A673 (cell line): Measurements from ENCODE around the gene NRP2. TPM values are rescaled to one million over a fixed set of nuclear protein-coding genes. Genes with fewer than 3 reads are reported as not detected.

Source experiments
- BruUV-seq: library from RNA; stranded (reverse); fragments of 400-500 nt; replicated peaks from 2 replicates; lab custom pipeline; 2021; lab: Mats Ljungman, UMichigan
- CTCF ChIA-PET: fragments of 300-600 bp; sonication (Branson Sonifier 250); formaldehyde crosslinking; loops from one replicate; lab custom pipeline; 2022; ENCODE audit warnings: antibody characterized with exemption; lab: Charles Lee
- POLR2A ChIA-PET: fragments of 300-600 bp; sonication (Branson Sonifier 250); formaldehyde crosslinking; loops from one replicate; lab custom pipeline; 2022; ENCODE audit warnings: antibody characterized with exemption; ENCODE audit not compliant: low non-redundant PET; lab: Charles Lee
- DNase-seq: peaks from one replicate; pipeline ENCODE4 v3.0.0-alpha.2; 2015; ENCODE audit warnings: low spot score
- H3K27ac ChIP-seq: fragments of 200-600 bp; sonication (generic); 2 replicates; pipeline ENCODE4 v1.5.1; 2016; ENCODE audit warnings: mixed run types, low read depth, mild to moderate bottlenecking, mixed read lengths, antibody characterized with exemption, low read length; ENCODE audit not compliant: poor library complexity, severe bottlenecking
- H3K27me3 ChIP-seq: fragments of 200-600 bp; sonication (generic); replicated peaks from 2 replicates; pipeline ENCODE4 v1.6.1; 2017; ENCODE audit warnings: mixed run types, low read depth, mild to moderate bottlenecking, mixed read lengths, antibody characterized with exemption, low read length; ENCODE audit not compliant: insufficient read depth, poor library complexity
- H3K36me3 ChIP-seq: fragments of 200-600 bp; sonication (generic); 2 replicates; pipeline ENCODE4 v1.6.1; 2016; ENCODE audit warnings: mixed run types, mild to moderate bottlenecking, mixed read lengths, antibody characterized with exemption, low read length; ENCODE audit not compliant: insufficient read depth, poor library complexity, severe bottlenecking
- H3K4me1 ChIP-seq: fragments of 200-600 bp; sonication (generic); 2 replicates; pipeline ENCODE4 v1.6.1; 2017; ENCODE audit warnings: mixed run types, mild to moderate bottlenecking, mixed read lengths, antibody characterized with exemption, low read length; ENCODE audit not compliant: insufficient read depth, poor library complexity, severe bottlenecking
- H3K4me3 ChIP-seq: fragments of 200-600 bp; sonication (generic); 2 replicates; pipeline ENCODE4 v1.5.1; 2016; ENCODE audit warnings: low read depth, mixed run types, mild to moderate bottlenecking, mixed read lengths, low read length; ENCODE audit not compliant: poor library complexity, severe bottlenecking
- H3K9me3 ChIP-seq: fragments of 200-600 bp; sonication (generic); 2 replicates; pipeline ENCODE4 v1.6.1; 2016; ENCODE audit warnings: mixed run types, low read depth, mild to moderate bottlenecking, mixed read lengths, antibody characterized with exemption, low read length; ENCODE audit not compliant: poor library complexity, severe bottlenecking
- CTCF ChIP-seq: fragments of 300-800, 200-600 bp; sonication (generic); conservative IDR thresholded peaks from 2 replicates; pipeline ENCODE4 v1.5.1; 2017; ENCODE audit warnings: low read depth, mild to moderate bottlenecking, antibody characterized with exemption, low read length, moderate library complexity, mixed read lengths
- EZH2 ChIP-seq: fragments of 200-600 bp; sonication (generic); IDR thresholded peaks from 2 replicates; pipeline ENCODE4 v1.6.1; 2017; ENCODE audit warnings: borderline replicate concordance, low read depth, mild to moderate bottlenecking, mixed read lengths, antibody characterized with exemption, low read length; ENCODE audit not compliant: poor library complexity, severe bottlenecking
- intact Hi-C: fragments of 100-400 bp; cut with micrococcal nuclease; formaldehyde crosslinking; loops from one replicate; pipeline ENCODE4 v1.10.0; 2022; ENCODE audit not compliant: unreplicated experiment
- total RNA-seq: library from RNA; stranded (reverse); gene quantifications from 2 replicates; pipeline ENCODE4 v1.2.3, GENCODE V29; 2021

Gene NRP2
- total RNA-seq, 1 experiment from 2014 or later, result 4.0 TPM

GRCh38 chr2:205703471-205704126, 21.3 kb downstream of the NRP2 start:
- Histone ChIP-seq H3K27me3 (no peaks in the 10 kb centered on the region), H3K4me1 (peaks cover 4% of the 10 kb centered on the region), H3K9me3 (no peaks in the 10 kb centered on the region), H3K4me3 (no peak overlapping the region), H3K27ac (no peak overlapping the region), H3K36me3 (no peaks in the 10 kb centered on the region)
- TF ChIP-seq EZH2, result no peak
- no peak for TF ChIP-seq CTCF
- no peak for DNase-seq
- intact Hi-C loops, result no loop called here
- CTCF ChIA-PET, result interaction anchor here (0.6 kb wide), 1 partner anchor 33 kb away, joined by 3 read pairs; no protein-coding TSS in a partner anchor
- BruUV-seq, result no TSS peak
- POLR2A ChIA-PET, result no interaction called here

GRCh38 chr2:205704127-205704741, 21.9 kb downstream of the NRP2 start:
- no peak for TF ChIP-seq EZH2
- no peak for TF ChIP-seq CTCF
- intact Hi-C loops, result no loop called here
- ChIA-PET POLR2A (no interaction called here), CTCF (interaction anchor here (0.6 kb wide), 1 partner anchor 32 kb away, joined by 3 read pairs; no protein-coding TSS in a partner anchor)
- Histone ChIP-seq H3K4me3 (no peak overlapping the region), H3K9me3 (no peaks in the 10 kb centered on the region), H3K4me1 (peaks cover 4% of the 10 kb centered on the region), H3K27ac (no peak overlapping the region), H3K27me3 (no peaks in the 10 kb centered on the region), H3K36me3 (no peaks in the 10 kb centered on the region)
- DNase-seq, result no peak
- BruUV-seq, result no TSS peak

GRCh38 chr2:205705511-205706349, 23.4 kb downstream of the NRP2 start:
- ChIA-PET POLR2A (no interaction called here), CTCF (no interaction called here)
- intact Hi-C loops, result no loop called here
- Histone ChIP-seq H3K9me3 (no peaks in the 10 kb centered on the region), H3K4me1 (peaks cover 4% of the 10 kb centered on the region), H3K27me3 (no peaks in the 10 kb centered on the region), H3K27ac (no peak overlapping the region), H3K36me3 (no peaks in the 10 kb centered on the region), H3K4me3 (no peak overlapping the region)
- no peak for DNase-seq
- no TSS peak for BruUV-seq
- no peak for TF ChIP-seq EZH2
- no peak for TF ChIP-seq CTCF
